Measurements from ENCODE around the gene KDM3A.
A peak's percentile ranks its signal among the peaks of the same experiment; 100 is the strongest.

KDM3A gene, protein sequence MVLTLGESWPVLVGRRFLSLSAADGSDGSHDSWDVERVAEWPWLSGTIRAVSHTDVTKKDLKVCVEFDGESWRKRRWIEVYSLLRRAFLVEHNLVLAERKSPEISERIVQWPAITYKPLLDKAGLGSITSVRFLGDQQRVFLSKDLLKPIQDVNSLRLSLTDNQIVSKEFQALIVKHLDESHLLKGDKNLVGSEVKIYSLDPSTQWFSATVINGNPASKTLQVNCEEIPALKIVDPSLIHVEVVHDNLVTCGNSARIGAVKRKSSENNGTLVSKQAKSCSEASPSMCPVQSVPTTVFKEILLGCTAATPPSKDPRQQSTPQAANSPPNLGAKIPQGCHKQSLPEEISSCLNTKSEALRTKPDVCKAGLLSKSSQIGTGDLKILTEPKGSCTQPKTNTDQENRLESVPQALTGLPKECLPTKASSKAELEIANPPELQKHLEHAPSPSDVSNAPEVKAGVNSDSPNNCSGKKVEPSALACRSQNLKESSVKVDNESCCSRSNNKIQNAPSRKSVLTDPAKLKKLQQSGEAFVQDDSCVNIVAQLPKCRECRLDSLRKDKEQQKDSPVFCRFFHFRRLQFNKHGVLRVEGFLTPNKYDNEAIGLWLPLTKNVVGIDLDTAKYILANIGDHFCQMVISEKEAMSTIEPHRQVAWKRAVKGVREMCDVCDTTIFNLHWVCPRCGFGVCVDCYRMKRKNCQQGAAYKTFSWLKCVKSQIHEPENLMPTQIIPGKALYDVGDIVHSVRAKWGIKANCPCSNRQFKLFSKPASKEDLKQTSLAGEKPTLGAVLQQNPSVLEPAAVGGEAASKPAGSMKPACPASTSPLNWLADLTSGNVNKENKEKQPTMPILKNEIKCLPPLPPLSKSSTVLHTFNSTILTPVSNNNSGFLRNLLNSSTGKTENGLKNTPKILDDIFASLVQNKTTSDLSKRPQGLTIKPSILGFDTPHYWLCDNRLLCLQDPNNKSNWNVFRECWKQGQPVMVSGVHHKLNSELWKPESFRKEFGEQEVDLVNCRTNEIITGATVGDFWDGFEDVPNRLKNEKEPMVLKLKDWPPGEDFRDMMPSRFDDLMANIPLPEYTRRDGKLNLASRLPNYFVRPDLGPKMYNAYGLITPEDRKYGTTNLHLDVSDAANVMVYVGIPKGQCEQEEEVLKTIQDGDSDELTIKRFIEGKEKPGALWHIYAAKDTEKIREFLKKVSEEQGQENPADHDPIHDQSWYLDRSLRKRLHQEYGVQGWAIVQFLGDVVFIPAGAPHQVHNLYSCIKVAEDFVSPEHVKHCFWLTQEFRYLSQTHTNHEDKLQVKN (N-terminal part only)

DNA sequence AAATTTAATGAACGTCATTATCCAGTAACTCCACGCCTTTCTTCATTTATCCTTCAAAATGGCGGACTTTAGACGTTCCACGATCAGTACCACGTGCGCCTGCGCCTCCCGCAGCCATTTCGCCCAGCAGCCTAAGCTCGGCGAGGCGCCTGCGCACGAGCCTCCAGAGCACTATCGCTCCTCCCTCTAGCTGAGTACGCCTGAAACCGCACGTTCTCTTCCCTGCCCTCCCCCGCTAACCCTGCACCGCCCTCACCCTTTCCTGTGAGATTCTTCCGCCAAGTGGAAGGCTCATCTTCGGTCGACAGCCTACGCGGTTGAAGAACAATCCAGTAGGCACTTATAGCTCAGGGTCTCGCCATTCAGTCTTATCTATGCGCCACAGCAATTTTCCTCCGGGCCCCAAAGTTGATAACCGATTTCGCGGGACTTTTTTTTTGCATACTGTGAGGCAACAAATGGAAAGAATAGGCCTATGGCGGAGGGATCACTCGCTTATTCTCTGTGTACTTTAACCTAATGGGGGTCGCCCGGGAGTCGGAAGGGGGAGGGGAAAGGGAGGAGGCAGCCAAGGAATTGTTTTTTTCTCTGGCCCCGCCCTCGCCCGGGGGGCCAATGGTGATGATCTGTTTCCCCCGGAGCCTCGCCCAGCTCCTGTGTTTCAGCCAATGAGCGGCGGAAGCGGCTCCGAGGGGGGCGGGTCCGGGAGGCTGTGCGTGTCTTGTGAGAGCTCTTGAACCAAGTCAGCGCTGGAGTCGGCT lies at the start of gene KDM3A:
Gene KDM3A, plus strand, starts transcription at position 741 of the 761 bp plus-strand sequence. CDS start 677 bp downstream, outside the sequence.
- peak; percentile 99 for DNase-seq

DNA sequence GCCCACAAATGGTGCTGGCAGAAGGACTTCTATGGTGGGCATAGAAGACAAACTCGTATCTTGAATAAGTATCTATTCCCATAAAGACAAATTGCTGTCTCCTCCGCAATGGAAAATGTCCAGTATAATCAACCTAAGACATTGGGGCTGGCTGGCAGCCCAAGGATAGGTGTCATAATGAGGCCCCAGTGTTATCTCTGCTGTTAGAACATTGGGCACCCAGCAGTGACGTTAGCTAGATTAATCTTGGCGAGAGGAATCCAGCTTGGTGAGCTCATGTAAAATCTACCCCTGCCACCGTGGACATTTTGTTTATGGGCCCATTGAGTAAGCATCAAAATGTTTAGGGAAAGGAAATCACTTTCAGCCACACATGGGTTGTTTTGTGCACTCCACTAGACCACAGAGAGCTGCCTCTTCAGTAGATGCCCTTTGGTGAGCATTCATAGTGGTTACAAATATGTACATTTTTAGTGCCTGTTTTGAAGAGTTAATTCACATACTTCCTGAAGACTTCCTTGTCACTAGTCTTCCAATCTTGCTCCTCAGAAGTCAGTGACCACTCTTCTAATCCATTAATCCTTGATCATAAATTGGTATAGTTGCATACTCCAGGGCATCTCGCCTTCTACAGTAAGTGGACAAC lies 48.2 kb upstream of the KDM3A start:
- DNase-seq, result no peak

DNA sequence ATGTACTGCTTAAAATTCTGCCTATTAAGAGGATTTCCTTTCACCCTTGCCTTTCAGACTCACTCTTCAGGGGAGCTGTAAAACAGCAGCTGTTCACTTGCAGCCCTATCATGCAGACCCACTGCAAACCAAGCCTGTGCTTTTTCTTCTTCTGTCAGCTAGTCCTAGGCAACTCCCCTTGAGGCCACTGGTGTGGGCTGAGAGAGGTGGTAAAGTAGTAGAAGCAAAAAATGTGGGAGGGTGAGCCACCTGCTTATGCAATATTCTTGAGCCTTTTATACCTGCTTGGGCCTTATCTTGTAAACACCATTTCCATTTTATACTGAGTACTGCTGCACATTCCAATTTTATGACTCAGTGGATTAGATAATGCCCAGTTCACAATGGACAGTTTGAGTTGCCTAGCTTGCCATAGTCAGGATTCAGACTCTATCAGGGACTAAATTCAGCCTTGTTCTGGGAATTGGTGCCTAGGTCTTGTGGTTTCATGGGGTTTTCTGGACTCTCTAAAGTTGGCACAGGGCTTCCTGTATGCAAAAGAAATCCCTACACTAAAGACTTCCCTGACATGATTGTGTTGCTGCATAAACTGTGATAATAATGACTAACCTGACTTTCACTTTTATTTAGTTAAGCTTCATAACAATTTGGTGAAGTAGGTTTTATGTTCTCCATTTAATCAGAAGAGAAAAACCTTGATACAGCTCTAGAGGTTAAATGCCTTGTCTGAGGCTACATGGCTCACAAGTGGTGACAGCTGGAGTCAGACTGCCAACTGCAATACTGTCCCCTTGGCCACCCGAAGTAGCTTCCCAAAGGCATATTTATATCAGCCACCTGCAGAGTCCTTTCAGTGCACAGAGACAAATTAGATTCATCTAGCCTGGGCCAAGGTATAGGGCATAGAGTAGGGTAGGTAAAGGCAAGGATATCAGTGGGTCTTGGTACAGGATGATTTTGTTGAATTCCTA lies 47.4 kb upstream of the KDM3A start:
- DNase-seq, result no peak

DNA sequence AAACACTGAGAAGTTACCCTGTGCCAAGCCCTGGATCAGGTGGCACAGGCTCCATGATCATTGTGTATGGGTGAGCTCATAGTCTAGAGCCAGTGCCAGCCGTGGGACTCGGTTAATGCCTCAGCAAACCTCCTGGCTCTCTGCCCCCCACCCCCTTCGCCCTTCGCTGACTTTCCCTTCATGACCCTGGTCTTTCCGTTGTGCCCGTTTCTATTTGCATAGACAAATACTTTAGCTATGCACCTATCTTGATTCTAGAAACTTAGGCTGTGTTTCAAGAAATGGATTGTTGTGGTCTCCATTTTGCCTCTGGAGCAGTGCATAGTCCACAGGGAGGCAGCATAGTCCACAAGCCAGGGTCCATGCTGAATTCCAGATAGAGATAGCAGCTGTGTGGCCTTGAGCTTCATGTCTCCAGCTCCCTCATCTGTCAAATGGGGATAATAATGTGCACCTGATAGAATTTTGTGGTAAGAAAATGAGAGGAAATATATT lies 44.8 kb upstream of the KDM3A start:
- no peak for DNase-seq

DNA sequence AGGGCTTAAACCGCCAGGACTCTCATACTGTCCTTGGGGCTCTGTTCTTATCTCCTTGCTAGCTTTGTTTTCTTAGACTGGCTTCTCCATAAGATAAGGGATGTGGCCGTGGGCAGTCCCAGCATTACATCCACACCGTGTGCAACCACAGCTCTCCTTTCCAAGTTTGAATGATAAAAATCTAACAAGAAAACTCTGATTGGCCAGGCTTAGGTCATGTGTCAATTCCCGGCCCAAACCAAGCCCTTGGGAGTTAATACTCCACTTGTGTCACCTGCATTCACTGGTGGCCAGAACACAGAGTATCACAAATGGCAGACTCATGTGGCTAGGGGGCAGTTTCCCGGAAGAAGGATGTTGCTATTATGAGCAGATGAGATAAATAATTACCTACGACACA lies 43.2 kb upstream of the KDM3A start:
- DNase-seq, result no peak

DNA sequence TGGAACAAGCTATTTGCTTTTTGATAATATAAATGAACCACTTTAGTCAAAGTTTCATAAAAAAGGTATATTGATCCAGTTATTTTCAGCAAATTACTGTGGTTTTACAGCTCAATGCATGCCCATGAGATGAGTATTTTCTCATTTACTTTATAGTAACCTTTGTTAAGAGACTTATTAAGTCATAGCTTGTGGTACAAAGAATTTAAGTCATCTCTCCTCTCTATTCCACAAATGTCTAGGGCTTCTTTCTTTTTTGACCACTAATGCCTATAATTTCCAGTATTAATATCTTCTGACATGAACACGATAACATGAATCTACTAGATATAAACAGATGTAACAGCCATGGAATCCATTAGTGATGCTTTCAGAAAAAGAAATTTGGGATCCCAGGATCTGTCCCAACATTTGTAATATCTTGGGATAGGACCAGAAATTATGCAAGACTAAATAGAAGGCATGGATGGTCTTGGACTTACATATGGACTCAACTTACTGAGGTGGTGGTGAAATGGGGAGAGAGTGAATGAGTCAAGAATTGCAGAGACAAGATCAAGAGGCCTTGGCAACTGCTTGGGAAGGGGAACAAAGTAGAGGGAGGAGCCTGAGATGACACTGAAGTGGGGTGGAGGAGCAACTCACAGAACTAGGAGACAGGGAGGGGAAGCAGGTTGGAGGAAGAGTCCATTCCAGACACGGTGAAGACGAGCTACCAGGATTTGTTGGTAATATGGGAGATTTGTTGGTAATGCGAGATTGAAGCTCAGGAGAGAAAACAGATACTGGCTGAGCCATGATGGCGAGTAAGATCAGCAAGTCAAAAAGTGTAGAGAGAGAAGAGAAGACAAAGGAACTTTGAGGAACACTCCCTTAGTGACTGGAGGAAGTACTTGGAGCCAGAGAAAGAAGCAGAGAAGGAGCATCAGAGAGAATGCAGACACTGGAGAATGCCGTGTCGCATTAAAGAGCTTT lies 42.4 kb upstream of the KDM3A start:
- DNase-seq, result no peak

DNA sequence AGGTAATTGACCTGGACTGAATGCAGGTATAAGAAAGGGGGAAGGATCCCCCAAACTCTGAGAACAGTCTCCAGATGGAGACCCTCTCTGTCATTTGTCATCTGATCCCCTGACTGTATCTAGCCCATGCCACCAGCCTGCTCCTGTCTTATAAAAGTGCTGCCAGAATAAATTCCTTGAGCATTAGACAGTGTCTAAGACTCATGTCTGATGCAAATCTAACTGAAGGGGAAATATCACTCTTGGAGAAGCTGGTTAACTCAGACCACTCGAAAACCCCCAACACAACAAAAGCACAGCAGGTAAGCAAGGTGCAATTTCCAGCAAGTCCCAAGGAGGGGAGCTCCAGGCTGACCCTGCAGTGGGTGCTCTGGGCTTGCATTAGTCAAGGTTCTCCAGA lies 40.9 kb upstream of the KDM3A start:
- no peak for DNase-seq

DNA sequence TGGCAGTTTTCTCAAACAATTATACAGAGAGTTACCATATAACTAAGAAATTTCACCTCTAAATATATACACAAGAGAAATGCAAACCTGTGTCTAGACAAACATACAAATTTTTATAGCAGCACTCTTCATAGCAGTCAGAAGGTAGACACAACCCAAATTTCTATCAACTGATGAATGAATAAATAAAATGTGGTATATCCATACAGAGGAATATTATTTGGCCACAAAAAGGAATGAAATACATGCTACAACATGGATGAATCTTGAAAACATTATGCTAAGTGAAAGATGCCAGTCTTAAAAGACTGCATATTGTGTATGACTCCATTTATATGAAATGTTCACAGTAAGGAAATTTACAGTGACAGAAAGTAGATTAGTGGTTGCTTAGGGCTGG lies 30.6 kb upstream of the KDM3A start:
- no peak for DNase-seq

DNA sequence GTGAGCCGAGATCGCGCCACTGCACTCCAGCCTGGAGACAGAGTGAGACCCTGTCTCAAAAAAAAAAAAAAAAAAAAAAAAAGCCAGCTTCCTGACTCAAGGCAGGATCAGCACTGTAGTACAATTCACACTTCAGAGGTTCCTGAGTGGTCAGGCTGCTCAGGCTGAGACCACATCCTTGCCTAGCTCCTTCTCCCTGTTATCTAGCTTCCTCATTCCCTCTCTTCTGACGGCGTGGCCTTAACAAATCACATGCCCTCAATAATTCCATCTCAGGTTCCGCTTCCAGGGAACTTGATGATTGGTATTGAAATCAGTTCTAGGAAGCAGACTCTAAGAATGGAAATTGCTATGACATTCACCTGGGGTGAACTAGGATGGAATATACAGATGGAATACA lies 29.8 kb upstream of the KDM3A start:
- DNase-seq, result no peak

DNA sequence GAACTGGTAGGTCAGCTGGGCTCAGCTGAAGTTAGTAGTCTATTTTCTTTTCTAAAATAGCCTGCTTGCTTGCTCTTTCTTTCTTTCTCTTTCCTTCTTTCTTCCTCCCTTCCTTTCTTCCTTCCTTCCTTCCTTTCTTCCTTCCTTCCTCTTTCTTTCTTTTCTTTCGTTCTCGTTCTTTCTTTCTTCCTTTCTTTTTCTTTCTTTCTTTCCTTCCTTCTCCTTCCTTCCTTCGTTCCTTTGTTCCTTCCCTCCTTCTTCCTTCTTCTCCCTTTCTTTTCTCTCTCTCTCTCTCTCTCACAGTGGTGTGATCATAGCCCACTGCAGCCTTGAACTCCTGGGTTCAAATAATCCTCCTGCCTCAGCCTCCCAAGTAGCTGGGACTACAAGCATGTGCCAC lies 29.2 kb upstream of the KDM3A start:
- no peak for DNase-seq

DNA sequence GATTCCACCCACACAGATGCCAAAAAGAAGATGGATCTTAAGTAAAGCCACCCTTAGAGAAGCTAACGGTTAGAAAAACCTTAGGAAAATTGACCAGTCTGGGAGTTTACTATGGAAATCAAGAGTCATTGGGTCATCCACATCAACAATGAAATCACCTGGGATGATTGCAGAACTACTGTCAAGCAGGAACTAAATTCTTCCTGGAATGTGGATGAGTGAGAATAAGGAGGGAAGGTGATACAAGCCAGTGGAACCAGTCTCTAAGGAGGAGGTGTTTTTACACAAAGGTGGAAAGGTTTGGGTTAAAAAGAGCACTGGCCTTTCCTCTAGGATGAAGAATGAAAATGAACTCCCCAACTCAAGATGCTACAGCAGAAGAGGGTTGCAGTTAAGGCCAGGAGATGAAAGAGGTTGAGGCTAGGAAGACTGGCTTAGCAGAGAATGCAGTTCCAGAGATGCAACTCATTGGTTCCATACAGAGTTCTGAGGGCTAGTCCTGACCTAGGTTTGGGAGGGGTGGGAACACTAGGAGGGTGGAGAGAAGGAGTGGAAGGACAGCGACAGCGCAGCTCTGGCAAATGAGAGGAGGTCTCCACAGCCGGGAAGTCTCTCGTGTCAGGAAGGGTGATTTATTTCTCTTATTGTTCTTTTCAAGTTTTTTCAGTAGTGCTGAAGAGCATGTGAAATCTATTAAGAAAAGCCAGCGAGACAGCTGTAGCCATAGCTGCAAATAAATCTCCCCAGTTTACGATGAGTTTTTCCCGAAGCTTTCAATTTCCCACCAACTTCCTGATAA lies 27.7 kb upstream of the KDM3A start:
- DNase-seq, result no peak

DNA sequence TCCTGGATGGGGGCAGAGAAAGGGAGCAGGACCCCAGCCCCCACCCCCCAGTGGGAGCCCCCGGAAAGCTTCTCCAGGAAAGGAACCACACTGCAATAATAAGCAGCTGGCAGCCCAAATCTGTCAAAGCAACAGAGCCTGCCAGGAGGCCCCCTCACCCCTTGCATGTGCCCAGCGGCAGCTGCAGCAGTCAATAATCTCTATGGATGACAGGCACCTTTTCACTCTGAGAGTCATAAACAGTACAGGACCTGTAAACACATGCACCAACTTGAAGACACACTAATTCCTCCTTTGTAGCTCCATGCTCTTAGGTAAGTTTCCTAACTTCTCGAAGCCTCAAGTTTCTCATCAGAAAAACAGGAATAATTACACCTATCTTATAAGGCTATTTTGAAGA lies 26.2 kb upstream of the KDM3A start:
- no peak for DNase-seq

DNA sequence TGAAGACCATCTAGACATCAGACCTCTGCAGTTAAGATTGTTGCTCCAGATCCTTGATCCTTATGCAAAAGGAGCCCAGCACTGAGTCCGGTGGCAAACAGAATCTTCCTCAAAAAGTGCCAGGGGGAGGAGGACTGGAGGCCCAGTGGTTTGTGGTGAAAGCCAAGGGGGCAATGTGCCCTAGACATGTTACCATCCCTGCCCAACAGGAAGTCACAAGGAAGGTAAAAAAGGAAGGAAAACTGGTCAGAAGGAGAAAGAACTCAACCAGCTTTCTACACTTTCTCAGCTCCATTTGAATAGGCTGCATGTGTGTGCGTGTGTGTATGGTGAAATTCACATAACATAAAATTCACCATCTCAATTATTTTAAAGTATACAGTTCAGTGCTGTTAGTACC lies 25.0 kb upstream of the KDM3A start:
- DNase-seq, result no peak

DNA sequence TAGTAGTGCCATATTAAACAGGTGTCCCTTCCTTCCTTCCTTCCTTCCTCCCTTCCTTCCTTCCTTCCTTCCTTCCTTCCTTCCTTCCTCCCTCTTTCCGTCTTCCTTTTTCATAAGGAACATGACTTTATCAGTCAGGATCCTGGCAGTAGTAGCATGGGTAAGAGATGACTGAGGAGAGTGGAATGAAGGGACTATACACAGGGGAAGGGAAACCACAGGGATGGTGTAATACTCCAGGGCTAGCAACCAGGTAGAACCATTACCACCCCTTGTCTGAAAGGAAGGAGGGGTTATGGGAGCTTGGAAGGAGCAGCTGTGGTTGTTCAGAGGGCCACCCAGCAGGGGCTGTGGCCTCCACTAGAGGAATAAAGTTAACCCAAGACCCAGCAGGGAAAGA lies 23.2 kb upstream of the KDM3A start:
- DNase-seq, result no peak

DNA sequence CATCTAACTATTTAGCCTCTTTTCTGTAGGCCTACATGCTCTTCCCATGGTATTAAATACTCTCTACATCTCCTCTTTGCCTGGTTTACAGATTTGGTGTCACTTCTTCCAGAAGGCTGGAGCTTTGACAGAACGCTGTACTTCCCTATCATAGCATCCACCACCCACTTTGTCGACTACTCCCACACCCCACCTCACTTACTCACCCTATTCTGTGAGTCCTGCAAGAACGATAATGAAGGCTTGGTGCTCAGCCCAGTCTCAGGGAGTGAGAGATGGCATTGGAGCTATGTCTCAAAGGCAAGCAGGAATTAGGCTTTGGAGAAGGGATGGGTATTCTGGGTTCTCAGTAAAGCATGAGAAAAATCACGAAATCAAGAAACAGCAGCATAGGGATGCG lies 20.3 kb upstream of the KDM3A start:
- DNase-seq, result no peak

DNA sequence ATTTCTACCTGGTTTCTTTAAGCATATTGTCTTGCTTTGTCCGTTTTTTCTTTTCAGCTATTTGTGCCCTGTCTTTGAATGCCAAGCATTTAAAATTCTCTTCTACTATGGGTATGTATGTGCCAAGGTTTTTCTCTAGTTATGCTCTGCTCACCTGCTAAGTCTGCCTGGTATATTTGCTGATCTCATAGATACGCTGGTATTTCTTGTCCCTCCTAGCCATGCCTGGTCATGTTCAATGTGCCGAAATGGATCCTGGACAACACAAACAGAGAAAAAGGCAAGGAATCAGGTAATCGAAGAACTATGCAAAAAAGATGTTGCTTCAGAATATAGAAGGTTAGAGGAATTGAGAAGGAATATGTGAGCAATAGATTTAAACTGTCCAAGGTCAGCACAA lies 14.9 kb upstream of the KDM3A start:
- no peak for DNase-seq

DNA sequence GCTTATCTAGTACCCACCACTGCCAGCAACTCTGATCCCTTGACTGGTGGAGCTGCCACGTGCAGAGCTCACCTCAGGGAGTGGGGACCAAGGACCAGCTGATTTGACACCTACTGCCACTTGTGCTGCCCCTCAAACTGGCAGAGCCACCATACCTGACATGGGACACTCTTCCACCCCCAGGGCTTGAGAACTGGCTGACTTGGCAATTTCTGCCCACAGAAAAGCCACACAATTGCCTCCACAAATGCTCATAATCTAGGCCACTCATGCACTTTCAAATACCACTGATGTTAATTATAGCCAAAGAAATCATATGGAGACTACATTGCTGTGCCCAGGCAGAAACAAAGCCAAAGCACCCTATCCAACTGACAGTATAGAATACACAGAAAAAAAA lies 11.8 kb upstream of the KDM3A start:
- DNase-seq, result no peak

DNA sequence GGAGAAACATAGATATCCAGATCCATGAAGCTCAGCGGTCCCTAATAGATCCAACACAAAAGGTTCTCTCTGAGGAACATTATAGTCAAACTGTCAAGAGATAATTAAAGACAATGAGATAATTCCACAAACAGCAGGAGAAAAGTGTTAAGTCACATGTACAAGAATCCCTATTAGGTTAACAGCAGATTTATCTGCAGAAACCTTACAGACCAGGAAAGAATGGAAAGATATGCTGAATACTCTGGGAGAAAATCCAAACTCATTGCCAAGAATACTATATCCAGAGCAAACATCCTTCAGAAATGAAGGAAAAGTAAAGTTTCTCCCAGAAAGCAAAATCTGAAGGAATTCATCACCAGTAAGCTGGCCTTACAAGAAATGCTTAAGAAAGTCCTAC lies 10.8 kb upstream of the KDM3A start:
- no peak for DNase-seq
